HK-2 (cell line): ENCODE data around the gene CLEC16A.
"Not testable (repeated sequence)": the region's sequence is repeated elsewhere in the genome, so short reads cannot be mapped to it uniquely, and the experiment has no call there.

Experiments used
- DNase-seq: peaks from one replicate; pipeline ENCODE4 v3.0.0-alpha.2; 2018; ENCODE audit not compliant: unreplicated experiment

The CLEC16A gene

GRCh38 chr16:10939649-10940234 is 4.6 kb upstream of the CLEC16A start:
- DNase-seq: no peak

- DNase-seq: no peak
These were observed 3.8 kb upstream of the CLEC16A start for GRCh38 chr16:10940501-10941079.

GRCh38 chr16:10941127-10941933 is 3.0 kb upstream of the CLEC16A start:
- peak; percentile 22 for DNase-seq

- not testable (repeated sequence) for DNase-seq
These were observed 2.4 kb upstream of the CLEC16A start for GRCh38 chr16:10941935-10942351.

GRCh38 chr16:10942352-10943063 is 1.9 kb upstream of the CLEC16A start, which contains the start of gene DEXI:
Gene DEXI, minus strand, starts transcription at chr16:10942468. Its CDS starts 463 bp downstream, at chr16:10942005.
- peak; percentile 88 for DNase-seq

- no peak for DNase-seq
These were observed 1.4 kb upstream of the CLEC16A start for GRCh38 chr16:10943064-10943353.

- DNase-seq: no peak
These were observed 862 bp downstream of the CLEC16A start for GRCh38 chr16:10945065-10945787.

- no peak for DNase-seq
These were observed 1.9 kb downstream of the CLEC16A start for GRCh38 chr16:10946308-10946707.

- DNase-seq: no peak
These were observed 2.9 kb downstream of the CLEC16A start for GRCh38 chr16:10947211-10947787.

GRCh38 chr16:10949424-10949970 is 5.1 kb downstream of the CLEC16A start:
- DNase-seq: no peak

- no peak for DNase-seq
These were observed 6.0 kb downstream of the CLEC16A start for GRCh38 chr16:10950393-10950792.

- no peak for DNase-seq
These were observed 6.7 kb downstream of the CLEC16A start for GRCh38 chr16:10951026-10951425.

- DNase-seq: no peak
These were observed 10.5 kb downstream of the CLEC16A start for GRCh38 chr16:10954903-10955302.

- DNase-seq: no peak
These were observed 13.6 kb downstream of the CLEC16A start for GRCh38 chr16:10957771-10958482.

- DNase-seq: no peak
These were observed 14.8 kb downstream of the CLEC16A start for GRCh38 chr16:10959161-10959560.

- peak; percentile 39 for DNase-seq
These were observed 16.9 kb downstream of the CLEC16A start for GRCh38 chr16:10961231-10961630.

- DNase-seq: peak; percentile 75
These were observed 19.9 kb downstream of the CLEC16A start for GRCh38 chr16:10964039-10964890.

GRCh38 chr16:10964891-10965326 is 20.5 kb downstream of the CLEC16A start:
- DNase-seq: no peak

- no peak for DNase-seq
These were observed 21.2 kb downstream of the CLEC16A start for GRCh38 chr16:10965440-10966061.
